Measurements from ENCODE around the gene TMSB4X.
"Not testable (repeated sequence)": the region's sequence is repeated elsewhere in the genome, so short reads cannot be mapped to it uniquely, and the experiment has no call there.

Gene TMSB4X

GRCh38 chrX:12955882-12956703 is 18.8 kb upstream of the TMSB4X start:
- DNase-seq = no peak

GRCh38 chrX:12956704-12957534 is 18.0 kb upstream of the TMSB4X start:
- DNase-seq = no peak

- no peak for DNase-seq
Observed at GRCh38 chrX:12958059-12958458, 16.9 kb upstream of the TMSB4X start.

GRCh38 chrX:12958461-12958860 is 16.4 kb upstream of the TMSB4X start:
- DNase-seq = no peak

- no peak for DNase-seq
Observed at GRCh38 chrX:12961196-12961718, 13.7 kb upstream of the TMSB4X start.

GRCh38 chrX:12962041-12962504 is 12.8 kb upstream of the TMSB4X start:
- no peak for DNase-seq

- DNase-seq = not testable (repeated sequence)
Observed at GRCh38 chrX:12963210-12963850, 11.6 kb upstream of the TMSB4X start.

- no peak for DNase-seq
Observed at GRCh38 chrX:12965131-12965940, 9.6 kb upstream of the TMSB4X start.

- no peak for DNase-seq
Observed at GRCh38 chrX:12966151-12966550, 8.8 kb upstream of the TMSB4X start.

GRCh38 chrX:12967711-12968465 is 7.0 kb upstream of the TMSB4X start:
- no peak for DNase-seq

GRCh38 chrX:12970691-12971202 is 4.2 kb upstream of the TMSB4X start:
- no peak for DNase-seq

GRCh38 chrX:12971282-12972003 is 3.5 kb upstream of the TMSB4X start:
- DNase-seq = no peak

GRCh38 chrX:12972243-12972642 is 2.7 kb upstream of the TMSB4X start:
- DNase-seq = no peak

GRCh38 chrX:12972878-12973560 is 1.9 kb upstream of the TMSB4X start:
- no peak for DNase-seq

- no peak for DNase-seq
Observed at GRCh38 chrX:12973561-12974304, 1.2 kb upstream of the TMSB4X start.

GRCh38 chrX:12974305-12974795 is 560 bp upstream of the TMSB4X start:
- no peak for DNase-seq

- DNase-seq = no peak
Observed at GRCh38 chrX:12975670-12975965, 708 bp downstream of the TMSB4X start.

GRCh38 chrX:12975991-12976558 is 1.2 kb downstream of the TMSB4X start:
- no peak for DNase-seq

Data from NCI-H1048 (cell line).